GM19452 (cell line): ENCODE results near the gene MAL.

Experiments used
- ATAC-seq: cut with Tn5 transposase; IDR thresholded peaks from one replicate; pipeline ENCODE4 v1.9.1; 2021; ENCODE audit not compliant: unreplicated experiment

MAL gene

DNA sequence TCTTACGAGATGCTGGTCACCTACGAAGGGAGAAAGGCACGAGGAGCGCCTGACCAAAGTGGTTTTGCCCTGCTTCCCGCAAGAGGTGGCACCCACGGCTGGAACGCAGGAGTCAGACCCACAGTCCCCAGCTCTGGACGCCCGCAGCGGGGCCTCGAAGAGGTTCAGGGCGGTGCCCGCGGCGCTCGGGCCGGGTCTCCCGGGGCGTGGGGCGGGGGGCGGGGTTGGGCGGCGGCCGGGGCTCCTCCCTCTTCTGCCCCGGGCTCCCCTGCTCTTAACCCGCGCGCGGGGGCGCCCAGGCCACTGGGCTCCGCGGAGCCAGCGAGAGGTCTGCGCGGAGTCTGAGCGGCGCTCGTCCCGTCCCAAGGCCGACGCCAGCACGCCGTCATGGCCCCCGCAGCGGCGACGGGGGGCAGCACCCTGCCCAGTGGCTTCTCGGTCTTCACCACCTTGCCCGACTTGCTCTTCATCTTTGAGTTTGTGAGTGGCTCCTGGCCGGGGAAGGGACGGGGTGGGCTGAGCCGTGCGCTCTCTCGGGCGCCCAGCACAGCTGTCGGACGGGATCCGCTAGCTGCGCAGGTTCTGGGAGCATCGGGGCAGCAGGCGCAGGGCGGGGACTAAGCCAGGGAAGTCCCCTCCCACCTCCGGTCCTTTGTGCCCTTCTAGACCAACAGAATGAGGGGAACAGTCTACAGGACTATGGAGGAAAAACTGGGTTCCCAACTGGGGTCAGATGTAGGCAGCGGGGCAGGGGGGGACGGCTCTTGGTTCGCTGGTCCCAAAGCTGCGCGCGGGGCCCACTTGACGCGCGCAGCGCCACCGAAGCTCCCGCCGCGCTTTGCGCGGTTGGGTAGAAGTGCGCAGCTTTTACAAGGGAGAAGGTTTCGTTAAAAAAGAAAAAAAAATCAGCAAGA, at the start of gene MAL:
Gene MAL, plus strand, starts transcription at position 303 of the 914 bp plus-strand sequence. Its CDS starts 85 bp downstream, at position 388.
- ATAC-seq = no peak

DNA sequence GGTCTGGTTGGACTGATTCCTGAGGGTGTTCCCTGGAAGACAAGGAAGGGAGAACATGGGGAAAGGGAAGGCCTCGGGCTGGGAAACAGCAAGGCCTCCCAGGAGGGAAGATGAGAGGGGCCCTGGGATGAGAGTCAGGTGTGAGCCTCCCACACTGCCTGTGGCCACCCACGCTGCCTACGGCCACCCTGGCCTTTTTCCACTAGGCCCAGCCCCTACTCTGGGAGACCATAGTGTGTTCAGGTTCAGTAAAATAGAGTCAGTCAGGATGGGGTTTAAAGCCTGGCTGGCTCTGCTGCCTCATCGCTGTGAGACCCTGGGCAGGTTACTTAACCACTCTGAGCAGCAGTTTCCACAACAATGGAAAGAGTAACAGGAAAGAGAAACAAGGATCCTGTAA, 47.7 kb upstream of the MAL start:
- no peak for ATAC-seq

DNA sequence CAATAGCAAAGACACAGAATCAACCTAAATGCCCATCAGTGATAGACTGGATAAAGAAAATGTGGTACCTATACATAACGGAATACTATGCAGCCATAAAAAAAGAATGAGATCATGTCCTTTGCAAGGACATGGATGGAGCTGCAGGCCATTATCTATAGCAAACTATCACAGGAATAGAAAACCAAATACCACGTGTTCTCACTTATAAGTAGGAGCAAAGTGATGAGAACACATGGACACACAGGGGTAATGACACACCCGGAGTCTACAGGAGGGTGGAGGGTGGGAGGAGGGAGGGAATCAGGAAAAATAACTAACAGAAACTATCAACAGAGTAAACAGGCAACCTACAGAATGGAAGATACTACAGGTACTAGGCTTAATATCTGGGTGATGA, 46.6 kb upstream of the MAL start:
- ATAC-seq = no peak

DNA sequence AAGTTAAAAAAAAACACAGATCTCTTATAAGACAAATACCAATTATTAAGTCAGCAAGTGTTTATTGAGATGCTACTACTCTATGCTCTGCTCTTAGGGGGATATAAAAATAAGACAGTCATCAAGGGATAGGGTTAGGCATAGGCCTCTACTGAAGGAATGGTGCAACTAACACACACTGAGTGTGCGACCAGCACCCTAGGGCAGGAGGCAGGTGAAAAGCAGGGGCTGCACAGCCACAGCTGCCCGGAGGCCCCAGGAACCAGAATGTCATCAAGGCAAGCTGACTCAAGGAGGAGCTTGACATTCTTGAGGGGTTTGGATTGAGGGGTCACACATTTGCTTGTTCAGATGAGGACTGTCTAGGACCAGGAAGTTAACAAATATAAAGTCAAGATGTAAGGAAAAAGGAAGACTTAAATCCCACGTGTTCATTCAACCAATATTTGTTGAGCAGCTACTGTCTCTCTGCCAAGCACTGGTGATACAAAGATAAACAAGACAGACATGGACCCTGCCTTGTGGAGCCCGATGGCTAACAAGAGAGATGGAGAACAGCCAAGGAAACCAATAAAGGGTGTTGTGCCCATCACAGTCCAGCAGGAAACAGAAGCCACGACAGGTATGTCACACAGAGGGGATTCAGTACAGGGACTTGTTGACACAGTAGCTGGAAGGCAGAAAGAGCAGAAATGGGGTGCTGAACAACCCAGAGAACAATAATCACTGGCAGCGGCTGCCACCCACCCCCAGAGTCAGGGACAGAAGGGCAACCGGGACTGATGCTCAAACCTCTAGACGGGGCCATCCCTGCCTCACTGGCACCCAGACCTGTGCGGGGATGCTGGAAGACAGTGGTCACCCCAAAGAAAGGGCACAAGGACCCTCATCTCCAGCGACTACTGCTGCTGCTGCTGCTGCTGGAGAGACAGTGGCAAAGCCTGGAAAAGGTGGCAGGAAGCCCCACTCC, 45.8 kb upstream of the MAL start:
- ATAC-seq = no peak

DNA sequence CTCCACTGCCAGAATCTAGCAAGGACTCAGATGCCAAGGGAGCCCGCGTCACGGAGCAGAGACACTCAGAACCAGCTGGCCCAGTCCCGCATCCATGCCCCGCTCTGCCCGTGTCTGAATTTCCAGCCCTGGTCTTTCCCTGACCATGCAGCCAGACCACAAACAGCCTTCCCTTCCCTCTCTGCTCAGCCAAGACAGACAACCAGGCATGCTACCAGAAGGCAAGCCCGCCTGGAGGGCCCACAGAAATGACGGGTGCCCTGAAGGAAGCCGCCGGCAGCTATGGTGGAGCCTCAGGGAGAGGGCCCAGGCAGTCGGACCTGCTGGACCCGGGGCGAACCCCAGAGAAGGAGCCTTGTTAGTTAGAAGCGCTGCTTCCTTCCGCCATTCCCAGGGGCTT, 45.1 kb upstream of the MAL start:
- ATAC-seq = no peak

DNA sequence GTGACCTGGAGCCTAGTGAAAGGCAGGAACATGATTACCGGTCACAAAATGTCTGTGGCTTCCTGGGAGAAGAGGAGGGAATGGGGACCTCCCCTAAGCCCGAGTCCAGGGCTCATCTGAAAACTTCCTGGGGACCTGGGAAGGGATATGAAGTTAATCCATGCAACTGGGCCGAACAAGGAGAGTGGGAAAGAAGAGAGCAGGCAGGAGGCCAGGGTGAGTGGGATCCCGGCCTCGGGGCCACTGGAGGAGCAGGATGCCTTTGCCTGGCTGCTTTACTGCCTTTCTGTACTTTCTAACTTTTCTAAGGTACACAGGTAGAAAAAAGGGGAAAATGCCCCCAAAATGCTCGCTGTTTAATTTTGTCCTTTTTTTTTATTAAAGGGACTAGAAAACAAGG, 43.4 kb upstream of the MAL start:
- no peak for ATAC-seq

DNA sequence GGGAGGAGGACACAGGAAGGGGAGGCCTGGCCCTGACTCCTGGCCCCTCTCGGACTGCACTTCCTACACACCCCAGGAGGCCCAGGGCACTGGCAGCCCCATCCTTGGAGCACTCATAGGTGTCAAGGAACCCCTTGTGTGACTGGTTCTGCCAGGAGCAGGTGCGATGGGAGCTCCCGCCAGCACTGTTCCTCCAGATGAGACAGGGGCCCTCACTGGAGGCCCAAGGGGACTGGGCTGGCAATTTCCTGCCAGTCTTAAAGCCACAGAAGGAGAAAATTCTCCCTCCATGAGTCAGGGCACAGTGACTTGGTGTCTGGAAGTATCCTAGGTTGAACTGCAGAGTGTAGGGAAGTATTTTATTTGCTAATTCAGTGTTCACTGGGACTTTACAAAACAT, 42.8 kb upstream of the MAL start:
- no peak for ATAC-seq

DNA sequence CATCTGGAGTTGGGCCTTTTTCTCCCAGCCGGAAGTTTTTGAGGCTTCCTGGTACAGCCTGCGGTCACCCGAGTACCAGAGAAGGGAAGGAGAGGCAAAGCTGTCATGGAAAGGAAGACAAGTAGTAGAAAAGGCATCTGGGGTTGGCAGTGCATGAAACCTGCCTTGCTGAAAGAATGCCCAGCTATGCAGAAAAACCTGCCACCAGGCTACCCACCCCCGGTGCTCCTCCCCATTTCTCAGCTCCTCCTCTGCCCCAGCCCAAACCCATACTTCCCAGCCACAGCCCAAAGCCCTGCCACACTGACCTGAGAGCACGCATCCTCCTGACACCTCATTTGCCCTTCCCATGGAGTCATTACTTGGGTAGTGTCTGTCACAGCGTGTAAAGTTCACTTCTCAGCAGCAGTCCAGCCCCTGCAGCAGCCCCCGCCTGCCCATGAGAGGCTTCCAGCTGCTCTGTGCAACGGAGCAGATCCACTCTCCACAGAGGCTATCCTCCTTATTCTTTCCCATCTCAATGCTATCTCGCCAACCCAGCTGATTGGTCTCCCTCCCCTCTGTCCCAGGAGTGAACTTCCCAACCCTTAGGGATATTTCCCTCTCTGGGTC, 40.4 kb upstream of the MAL start:
- ATAC-seq = no peak

DNA sequence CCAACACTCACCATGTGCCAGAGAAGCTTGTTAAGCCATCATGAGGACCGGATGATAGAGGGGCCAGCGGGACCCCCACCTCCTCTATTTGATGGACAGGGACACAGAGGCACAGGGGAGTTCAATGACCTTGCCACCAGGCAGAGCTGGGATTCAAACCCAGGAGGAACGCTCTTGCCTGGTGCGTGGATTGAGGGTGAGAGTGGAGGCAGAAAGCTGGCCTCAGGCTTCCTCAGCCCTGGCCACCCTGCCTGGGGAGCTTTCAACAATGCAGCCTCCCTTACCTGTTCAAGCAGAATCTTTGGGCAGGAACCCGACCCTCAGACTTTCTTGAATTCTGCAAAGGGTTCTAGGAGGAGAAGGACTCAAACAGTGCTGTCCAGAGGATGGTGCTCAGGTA, 39.9 kb upstream of the MAL start:
- no peak for ATAC-seq

DNA sequence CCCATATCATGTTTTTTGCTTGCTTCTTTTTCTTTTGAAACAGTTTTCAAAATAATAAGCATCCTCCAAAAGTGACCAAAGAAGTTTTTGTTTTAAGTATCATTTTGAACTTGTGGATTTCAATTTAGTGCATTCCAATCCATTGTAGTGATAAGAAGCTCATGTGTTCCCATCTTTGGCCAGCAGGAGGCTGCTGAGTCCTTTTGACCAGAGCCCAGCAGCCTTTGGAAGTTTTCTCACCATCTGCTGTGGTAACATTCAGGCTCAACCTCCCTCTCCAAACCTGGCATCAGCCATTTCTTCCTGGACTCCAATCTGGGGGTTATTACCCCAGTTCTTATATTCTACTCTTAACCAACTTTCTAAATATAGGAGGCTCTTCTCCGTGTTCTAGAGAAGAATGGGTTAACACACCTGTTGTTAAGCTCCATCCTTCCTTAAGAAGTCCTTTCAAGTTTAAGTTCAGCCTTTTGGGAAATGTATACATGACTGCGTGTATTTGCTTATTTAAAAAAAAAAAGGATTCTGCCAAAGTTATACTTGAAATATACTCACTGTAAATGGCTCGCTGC, 39.0 kb upstream of the MAL start:
- no peak for ATAC-seq

DNA sequence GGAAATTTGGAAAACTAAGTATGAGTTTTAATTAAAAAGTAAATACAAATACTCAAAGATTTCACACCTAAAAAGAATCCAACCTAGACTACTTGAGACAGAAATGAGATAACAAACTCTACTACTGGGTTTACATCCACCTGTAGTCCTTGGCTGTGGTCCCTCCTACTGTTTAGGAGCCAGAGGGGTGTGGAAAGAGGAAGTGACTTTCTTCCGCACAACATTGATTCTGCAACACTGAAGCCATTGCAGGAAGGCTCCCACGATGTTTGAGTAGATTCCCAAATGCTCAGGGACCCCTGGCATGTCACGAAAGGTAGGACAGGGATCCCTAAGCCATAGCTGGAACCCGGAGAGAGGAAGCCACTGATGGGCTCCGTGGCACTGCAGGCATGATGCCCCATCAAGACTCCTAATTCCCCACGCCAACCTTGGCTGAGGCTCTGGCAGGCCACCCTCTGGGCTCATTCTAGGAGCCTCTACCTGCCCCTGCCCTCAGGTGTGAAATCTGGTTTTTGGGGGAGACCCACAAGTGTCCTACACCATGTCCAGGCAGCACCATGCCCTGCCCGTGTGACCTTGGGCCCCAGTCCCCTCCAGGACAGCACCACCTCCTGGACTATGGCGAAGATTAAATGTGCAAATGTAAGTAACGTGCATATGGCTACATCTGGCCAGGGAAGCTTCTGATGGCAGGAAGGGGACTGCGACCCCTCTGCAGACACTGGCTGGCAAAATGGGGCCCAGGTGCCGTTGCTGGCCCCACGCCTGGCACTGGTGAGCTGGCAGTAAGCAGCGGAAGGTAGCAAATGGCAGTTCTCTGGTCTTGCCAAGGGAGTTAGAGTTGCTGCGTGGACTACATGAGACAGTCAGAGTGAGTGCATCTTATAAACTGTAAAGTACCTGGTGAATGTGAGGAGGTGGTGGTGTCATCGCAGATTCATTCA, 38.2 kb upstream of the MAL start:
- ATAC-seq = no peak

DNA sequence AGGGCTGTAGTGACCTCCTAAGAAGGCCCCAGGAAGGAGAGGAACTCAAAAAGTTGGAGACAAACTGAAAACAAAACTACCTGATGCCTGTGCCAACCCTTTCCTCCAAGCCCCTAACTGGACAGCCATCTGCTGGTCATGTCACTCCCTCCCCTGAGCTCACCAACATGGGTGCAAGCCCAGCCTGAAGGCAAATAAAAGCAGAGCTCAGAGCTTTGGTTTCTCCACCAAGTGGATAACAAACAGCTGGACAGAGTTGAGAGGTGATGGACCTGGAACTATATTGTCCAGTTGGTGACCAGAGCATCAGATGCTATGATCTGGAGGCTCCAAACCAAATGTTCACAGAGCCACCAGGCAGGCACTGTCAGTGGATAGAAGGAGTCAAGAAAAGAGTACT, 34.6 kb upstream of the MAL start:
- ATAC-seq = no peak

DNA sequence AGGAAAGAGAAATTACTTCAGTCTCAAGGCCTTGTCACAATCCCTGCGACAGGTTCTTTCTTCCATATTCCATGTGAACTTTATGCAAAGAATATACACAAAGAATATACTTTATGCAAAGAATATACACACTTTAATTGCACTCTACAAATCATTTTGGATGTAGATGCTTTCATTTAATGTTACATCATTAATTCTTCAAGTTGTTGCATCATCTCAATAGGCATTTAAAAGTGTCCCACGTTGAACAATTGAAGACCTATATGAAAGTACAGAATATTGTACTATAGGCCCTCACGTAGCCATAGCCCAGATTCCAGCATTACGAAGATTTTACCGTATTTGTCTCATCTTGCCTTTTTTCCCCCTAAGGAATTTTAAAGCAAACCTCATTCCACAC, 33.1 kb upstream of the MAL start:
- no peak for ATAC-seq

DNA sequence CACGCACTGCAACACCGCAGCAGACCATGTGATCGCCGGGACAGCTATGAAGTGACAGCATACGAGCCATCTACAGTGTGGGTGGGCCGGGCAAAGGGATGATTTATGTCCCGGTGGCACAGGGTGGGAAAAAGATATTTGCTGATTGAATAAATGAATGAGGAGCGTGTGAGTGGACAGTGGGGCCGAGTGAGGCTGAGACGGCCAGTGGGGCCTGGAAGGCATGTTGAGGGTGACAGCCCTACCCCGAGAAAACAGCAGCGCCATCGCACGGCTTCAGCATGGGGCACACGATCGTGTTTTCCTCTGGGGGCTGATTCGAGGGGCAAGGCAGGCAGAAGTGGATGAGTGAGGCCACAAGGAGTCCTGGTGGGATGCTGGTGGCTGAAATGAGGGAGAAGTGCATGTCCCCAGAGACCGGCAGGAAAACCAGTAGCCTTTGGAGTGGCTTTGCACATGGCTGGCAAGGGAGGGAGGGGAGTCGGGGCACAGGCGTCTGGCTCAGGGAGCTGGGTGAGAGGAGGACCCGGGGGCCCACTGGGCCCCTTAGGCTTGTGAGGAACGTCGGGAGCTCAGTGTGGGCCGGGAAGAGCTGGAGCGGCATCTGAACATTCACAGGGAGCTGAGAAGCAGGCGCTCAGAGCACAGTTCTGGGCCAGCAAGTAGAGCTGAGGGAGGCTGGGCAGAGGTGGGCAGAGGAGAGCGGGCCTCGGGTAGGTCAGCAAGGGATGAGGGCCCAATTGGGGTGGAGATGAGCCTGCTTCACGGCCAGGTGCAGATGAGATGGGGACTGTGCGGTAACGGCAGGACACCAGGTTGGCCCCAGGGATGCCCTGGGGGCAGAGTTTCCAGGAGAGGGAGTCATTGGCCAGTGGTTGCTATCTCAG, 32.1 kb upstream of the MAL start:
- no peak for ATAC-seq

DNA sequence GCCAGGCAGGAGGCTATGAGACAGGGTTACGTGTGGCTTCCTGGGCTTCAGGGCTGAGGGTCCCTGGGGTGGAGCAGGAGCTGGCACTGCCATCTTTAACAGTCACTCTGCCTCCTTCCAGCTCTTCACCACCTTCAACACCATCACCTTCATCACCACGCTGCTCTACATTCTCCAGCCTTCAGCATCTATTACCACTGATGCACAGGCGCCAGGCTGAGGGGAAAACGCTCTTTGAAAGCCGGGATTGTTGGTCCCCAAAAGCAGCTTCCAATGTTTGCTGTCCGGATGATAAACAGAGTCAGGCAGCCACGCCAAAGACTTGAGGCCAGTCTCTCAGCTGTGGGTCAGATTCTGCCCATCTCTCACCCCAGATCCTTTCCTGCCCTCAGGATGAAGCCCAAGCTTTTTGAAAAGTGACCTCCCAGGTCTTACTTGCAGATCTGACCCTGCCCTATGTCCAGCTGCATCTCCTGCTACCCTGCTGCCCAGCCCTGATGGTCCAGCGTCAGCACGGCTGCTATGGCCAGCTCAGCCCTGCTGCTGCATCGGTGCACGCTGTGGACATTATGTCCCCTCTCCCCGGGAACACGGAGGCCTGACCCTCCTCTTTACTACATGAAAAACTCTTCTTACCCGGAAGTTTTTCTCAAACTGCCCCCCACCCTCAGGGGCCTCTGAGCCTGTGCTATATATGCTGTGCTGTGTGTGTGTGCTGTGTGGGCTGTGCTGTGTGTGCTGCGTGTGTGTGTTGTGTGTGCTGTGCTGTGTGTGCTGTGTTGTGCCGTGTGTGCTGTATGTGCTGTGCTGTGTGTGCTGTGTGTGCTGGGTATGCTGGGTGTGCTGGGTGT, 31.2 kb upstream of the MAL start:
- no peak for ATAC-seq

DNA sequence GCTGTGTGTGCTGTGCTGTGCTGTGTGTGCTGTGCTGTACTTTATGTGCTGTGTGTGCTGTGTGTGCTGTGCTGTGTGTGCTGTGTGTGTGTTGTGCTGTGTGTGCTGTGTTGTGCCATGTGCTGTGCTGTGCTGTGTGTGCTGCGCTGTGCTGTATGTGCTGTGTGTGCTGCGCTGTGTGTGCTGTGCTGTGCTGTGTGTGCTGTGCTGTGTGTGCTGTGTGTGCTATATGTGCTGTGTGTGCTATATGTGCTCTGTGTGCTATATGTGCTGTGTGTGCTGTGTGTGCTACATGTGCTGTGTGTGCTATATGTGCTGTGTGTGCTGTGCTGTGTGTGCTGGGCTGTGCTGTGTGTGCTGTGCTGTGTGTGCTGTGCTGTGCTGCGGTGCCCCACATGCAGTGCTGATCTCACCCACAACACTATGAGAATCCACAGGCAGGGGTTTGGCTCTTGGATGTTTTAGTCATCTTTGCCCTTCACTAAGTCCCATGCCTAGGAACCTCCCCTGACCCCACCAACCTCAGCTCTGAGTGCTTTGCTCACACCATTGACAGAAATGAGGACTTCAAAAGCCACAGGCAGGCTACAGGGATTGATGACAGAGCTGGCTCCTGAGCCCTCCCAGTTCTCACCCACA, 30.5 kb upstream of the MAL start:
- no peak for ATAC-seq

DNA sequence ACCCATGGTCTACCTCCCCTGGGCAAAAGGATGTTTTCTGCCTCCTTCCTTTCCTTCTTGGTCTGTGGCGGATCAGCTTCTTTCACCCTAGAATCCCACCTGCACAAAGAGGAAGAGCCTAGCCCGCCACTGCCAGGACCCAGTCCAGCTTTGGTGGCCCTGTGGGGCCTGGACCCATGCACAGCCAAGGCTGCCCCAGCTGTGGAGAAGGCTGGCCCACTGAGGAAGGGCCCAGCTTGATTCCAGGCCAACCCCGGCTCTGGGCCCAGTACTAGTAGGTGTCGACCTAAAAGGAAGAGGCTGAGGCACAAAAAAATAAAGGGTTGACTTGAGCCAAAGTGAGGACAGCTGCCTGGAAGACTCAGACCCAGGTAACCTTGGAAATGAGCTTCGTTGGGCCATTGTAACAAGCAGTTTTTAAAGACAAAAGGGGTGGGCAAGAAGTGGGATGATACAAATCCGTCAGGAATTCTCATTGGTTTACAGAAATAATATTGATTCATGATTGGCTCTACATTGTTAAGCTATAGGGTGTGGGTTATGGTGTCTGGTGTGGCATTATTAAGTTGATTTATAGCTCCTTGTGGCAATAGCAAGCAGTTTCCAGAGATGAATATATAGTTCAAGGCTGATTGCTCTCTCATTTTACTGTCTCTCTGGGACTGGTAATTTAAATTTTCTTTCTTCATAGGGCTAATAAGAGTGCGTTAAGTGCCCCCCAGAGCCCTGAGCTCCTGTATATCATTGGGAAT, 29.8 kb upstream of the MAL start:
- ATAC-seq = no peak
